ENCODE data around the gene OR11G2. TPM values are rescaled to one million over a fixed set of nuclear protein-coding genes. Genes with fewer than 3 reads are reported as not detected.

The OR11G2 gene
- total RNA-seq, 1 donor from 2014 or later = not detected

DNA sequence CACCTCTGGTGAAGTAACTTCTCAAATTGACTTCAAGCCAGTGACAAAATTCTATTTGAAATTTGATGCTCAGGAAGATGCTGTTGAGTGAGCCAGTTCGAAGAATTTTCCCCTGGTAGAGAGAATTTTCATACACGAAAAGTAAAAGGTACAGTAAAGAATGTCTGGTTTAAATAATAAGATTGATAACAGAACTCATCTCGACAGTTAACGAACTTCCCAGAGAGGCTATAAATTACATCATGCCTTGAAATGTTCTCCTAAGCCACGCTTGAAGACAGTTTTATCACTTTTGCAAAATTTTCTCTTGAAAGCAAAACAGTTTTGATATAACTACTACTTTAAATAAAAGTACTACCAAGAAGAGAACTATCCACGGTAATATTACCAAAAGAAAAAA lies 14.4 kb upstream of the OR11G2 start:
- DNase-seq (ENCODE audit: low read depth) = no peak
- no peaks in the 10 kb centered on the region for H3K36me3 ChIP-seq (ENCODE audit: control insufficient read depth, insufficient read depth, low read length)
- H3K27me3 ChIP-seq (ENCODE audit: control insufficient read depth, insufficient read depth, low read length) = no peaks in the 10 kb centered on the region
- TF ChIP-seq, protein P1, sequence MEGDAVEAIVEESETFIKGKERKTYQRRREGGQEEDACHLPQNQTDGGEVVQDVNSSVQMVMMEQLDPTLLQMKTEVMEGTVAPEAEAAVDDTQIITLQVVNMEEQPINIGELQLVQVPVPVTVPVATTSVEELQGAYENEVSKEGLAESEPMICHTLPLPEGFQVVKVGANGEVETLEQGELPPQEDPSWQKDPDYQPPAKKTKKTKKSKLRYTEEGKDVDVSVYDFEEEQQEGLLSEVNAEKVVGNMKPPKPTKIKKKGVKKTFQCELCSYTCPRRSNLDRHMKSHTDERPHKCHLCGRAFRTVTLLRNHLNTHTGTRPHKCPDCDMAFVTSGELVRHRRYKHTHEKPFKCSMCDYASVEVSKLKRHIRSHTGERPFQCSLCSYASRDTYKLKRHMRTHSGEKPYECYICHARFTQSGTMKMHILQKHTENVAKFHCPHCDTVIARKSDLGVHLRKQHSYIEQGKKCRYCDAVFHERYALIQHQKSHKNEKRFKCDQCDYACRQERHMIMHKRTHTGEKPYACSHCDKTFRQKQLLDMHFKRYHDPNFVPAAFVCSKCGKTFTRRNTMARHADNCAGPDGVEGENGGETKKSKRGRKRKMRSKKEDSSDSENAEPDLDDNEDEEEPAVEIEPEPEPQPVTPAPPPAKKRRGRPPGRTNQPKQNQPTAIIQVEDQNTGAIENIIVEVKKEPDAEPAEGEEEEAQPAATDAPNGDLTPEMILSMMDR (IDR thresholded peaks at IDR 0.05; ENCODE audit: insufficient read depth, low read length, poor library complexity, severe bottlenecking) = no peak
- no peak overlapping the region for H3K4me3 ChIP-seq (ENCODE audit: low read depth, low read length)

DNA sequence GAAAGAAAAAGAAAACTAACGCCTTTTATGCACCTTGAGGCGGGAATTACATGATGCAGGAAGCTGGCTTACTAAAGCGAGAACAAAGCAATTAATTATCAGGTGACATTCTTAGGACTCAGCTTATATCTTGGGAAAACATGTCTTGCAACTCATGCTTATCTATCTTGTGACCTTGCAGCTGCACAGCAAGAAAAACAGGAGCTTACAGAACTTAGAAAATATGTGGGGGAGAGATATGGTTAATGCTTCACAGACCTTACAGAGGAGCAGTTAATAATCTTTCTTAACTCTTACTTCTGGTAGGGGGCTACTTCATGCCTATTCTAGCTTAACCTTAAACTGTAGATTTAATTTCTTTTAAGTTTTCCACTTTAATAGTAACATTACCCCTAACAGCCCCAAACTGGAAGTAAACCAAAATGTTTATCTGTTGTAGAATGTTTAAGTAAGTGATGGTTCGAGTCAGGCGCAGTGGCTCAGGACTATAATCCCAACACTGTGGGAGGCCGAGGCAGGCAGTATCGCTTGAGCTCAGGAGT lies 13.2 kb upstream of the OR11G2 start:
- H3K36me3 ChIP-seq (ENCODE audit: control insufficient read depth, insufficient read depth, low read length) = no peaks in the 10 kb centered on the region
- TF ChIP-seq, protein P1 (IDR thresholded peaks at IDR 0.05; ENCODE audit: insufficient read depth, low read length, poor library complexity, severe bottlenecking) = no peak
- no peak for DNase-seq (ENCODE audit: low read depth)
- no peak overlapping the region for H3K4me3 ChIP-seq (ENCODE audit: low read depth, low read length)
- H3K27me3 ChIP-seq (ENCODE audit: control insufficient read depth, insufficient read depth, low read length) = no peaks in the 10 kb centered on the region

DNA sequence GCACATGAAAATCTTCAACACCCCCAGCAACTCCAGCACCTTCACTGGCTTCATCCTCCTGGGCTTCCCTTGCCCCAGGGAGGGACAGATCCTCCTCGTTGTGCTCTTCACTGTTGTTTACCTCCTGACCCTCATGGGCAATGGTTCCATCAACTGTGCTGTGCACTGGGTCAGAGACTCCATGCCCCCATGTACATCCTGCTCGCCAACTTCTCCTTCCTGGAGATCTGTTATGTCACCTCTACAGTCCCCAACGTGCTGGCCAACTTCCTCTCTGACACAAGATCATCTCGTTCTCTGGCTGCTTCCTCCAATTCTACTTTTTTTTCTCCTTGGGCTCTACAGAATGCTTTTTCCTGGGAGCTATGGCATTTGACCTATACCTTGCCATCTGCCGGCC lies 11.5 kb upstream of the OR11G2 start:
- H3K27me3 ChIP-seq (ENCODE audit: control insufficient read depth, insufficient read depth, low read length) = no peaks in the 10 kb centered on the region
- TF ChIP-seq, protein P1 (IDR thresholded peaks at IDR 0.05; ENCODE audit: insufficient read depth, low read length, poor library complexity, severe bottlenecking) = no peak
- DNase-seq (ENCODE audit: low read depth) = no peak
- H3K36me3 ChIP-seq (ENCODE audit: control insufficient read depth, insufficient read depth, low read length) = no peaks in the 10 kb centered on the region
- H3K4me3 ChIP-seq (ENCODE audit: low read depth, low read length) = no peak overlapping the region

DNA sequence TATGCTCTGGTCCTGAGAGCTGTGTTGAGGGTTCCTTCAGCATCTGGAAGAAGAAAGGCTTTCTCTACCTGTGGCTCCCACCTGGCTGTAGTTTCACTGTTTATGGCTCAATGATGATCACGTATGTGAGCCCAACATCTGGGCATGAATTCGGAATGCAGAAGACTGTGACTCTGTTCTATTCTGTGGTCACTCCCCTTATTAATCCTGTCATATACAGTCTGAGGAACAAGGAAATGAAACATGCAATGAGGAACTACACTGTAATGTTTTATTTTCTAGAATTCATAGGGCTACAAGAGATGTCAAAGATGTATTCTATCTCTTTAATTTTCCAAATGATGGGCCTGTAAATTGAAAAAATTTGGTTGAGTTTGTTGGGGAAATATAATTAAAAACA lies 10.8 kb upstream of the OR11G2 start:
- no peak for DNase-seq (ENCODE audit: low read depth)
- no peak overlapping the region for H3K4me3 ChIP-seq (ENCODE audit: low read depth, low read length)
- TF ChIP-seq, protein P1 (IDR thresholded peaks at IDR 0.05; ENCODE audit: insufficient read depth, low read length, poor library complexity, severe bottlenecking) = no peak
- no peaks in the 10 kb centered on the region for H3K27me3 ChIP-seq (ENCODE audit: control insufficient read depth, insufficient read depth, low read length)
- H3K36me3 ChIP-seq (ENCODE audit: control insufficient read depth, insufficient read depth, low read length) = no peaks in the 10 kb centered on the region

DNA sequence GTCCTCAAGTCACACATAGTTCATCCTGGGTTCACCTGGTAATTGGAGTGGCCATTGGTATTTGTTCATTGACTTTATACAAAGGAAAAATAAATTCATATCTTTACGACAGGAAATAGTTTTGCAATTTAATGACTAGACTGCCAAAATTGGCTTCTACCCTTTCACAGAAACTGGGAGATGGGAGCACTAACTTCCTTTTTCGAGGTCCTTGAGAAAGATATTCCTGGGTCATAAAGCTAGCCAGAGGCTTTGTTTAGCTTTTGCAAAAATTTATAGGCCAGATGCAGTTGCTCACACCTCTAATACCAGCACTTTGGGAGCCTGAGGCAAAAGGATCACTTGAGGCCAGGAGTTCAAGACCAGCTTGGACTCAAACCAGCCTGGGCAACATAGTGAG lies 10.2 kb upstream of the OR11G2 start:
- no peaks in the 10 kb centered on the region for H3K27me3 ChIP-seq (ENCODE audit: control insufficient read depth, insufficient read depth, low read length)
- no peaks in the 10 kb centered on the region for H3K36me3 ChIP-seq (ENCODE audit: control insufficient read depth, insufficient read depth, low read length)
- DNase-seq (ENCODE audit: low read depth) = no peak
- no peak overlapping the region for H3K4me3 ChIP-seq (ENCODE audit: low read depth, low read length)
- TF ChIP-seq, protein P1 (IDR thresholded peaks at IDR 0.05; ENCODE audit: insufficient read depth, low read length, poor library complexity, severe bottlenecking) = no peak

DNA sequence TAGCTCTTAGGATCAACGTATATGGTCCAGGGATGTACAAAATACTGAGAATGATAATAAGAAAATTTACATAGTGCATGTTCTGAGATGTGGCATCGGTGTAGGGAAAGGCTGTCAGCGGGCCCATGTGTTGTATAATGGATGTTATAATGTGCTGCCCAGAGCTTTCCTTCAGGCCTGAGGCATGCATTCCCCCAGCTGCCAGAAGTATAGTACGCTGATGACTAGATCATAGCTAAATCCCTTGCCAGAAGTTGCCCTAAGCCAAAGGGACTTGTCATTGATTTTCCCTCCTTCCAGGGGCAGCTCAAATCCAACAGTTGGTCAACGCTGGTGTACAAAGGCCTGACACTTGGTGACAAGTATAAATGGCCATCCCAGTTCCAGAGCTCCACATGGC lies 6.5 kb upstream of the OR11G2 start:
- DNase-seq (ENCODE audit: low read depth) = no peak
- no peaks in the 10 kb centered on the region for H3K27me3 ChIP-seq (ENCODE audit: control insufficient read depth, insufficient read depth, low read length)
- H3K4me3 ChIP-seq (ENCODE audit: low read depth, low read length) = no peak overlapping the region
- H3K36me3 ChIP-seq (ENCODE audit: control insufficient read depth, insufficient read depth, low read length) = no peaks in the 10 kb centered on the region
- TF ChIP-seq, protein P1 (IDR thresholded peaks at IDR 0.05; ENCODE audit: insufficient read depth, low read length, poor library complexity, severe bottlenecking) = no peak
